Measurements from ENCODE around the gene GRIN2C. TPM values are rescaled to one million over a fixed set of nuclear protein-coding genes. Genes with fewer than 3 reads are reported as not detected.

The GRIN2C gene
- total and polyA plus RNA-seq, 2 donors (not counting 1 experiment from before 2014, with no cell fraction given), result 0.03 TPM; not detected in 1

DNA sequence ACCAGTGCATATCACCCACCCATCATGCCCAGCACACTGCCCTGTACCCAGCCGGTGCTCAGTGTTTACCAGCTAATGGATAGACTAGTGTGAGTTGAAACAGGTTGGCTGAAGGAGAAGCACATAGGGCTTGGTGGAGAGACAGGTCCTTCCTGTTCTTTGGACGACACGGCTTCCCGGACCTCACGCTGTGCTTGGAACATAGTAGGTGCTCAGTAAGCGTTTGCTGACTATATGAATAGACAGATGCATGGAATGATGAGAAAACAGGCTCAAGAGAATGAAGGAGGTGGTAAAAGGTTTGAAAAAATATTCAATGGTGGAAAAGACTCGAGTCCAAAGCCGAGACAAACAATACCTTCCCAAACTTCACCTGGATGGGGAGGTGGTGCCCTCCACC lies 40.5 kb upstream of the GRIN2C start:
- no peak overlapping the region for H3K4me3 Mint-ChIP-seq
- H3K27ac ChIP-seq (ENCODE audit: low read length in 2 of 2), result no peak overlapping the region
- H3K4me1 ChIP-seq (ENCODE audit: control insufficient read depth in 2 of 2, insufficient read depth in 2 of 2, low read length in 2 of 2), result no peaks in the 10 kb centered on the region
- H2AFZ ChIP-seq (ENCODE audit: insufficient read depth, low read depth, low read length, poor library complexity, severe bottlenecking), result no peak overlapping the region
- intact Hi-C loops (cut with micrococcal nuclease), result no loop called here
- no peaks in the 10 kb centered on the region for H3K79me2 ChIP-seq (ENCODE audit: control insufficient read depth, insufficient read depth, low read length)
- ATAC-seq (ENCODE audit: low read depth) (no peak), DNase-seq (no peak)
- no peak overlapping the region for H3K4me3 ChIP-seq (ENCODE audit: control extremely low read depth in 1 of 5, extremely low read depth in 1 of 5, insufficient read depth in 1 of 5, low read depth in 2 of 5, low read length in 4 of 5)
- ChIA-PET POLR2A (no interaction called here), CTCF (no interaction called here)
- no peak overlapping the region for H3K27ac Mint-ChIP-seq
- no peaks in the 10 kb centered on the region for H3K4me1 Mint-ChIP-seq
- H3K27me3 Mint-ChIP-seq, result peaks cover 38% of the 10 kb centered on the region
- H3K9me3 Mint-ChIP-seq (ENCODE audit: insufficient read depth), result no peaks in the 10 kb centered on the region
- peaks cover 0 to 31% (median 4%) of the 10 kb centered on the region in 4 experiments for H3K27me3 ChIP-seq (replicated peaks in 1 of 4; ENCODE audit: control extremely low read depth in 1 of 4, control insufficient read depth in 3 of 4, insufficient read depth in 4 of 4, low read length in 3 of 4)
- no peaks in the 10 kb centered on the region for H3K36me3 ChIP-seq (replicated peaks in 1 of 2; ENCODE audit: control extremely low read depth in 1 of 2, control insufficient read depth in 1 of 2, extremely low read depth in 1 of 2, insufficient read depth in 2 of 2, low read length in 1 of 2)
- no peaks in the 10 kb centered on the region for H3K9me3 ChIP-seq (ENCODE audit: control extremely low read depth in 1 of 3, control insufficient read depth in 2 of 3, insufficient read depth in 1 of 3, low read length in 2 of 3)
- TF ChIP-seq, protein P1, sequence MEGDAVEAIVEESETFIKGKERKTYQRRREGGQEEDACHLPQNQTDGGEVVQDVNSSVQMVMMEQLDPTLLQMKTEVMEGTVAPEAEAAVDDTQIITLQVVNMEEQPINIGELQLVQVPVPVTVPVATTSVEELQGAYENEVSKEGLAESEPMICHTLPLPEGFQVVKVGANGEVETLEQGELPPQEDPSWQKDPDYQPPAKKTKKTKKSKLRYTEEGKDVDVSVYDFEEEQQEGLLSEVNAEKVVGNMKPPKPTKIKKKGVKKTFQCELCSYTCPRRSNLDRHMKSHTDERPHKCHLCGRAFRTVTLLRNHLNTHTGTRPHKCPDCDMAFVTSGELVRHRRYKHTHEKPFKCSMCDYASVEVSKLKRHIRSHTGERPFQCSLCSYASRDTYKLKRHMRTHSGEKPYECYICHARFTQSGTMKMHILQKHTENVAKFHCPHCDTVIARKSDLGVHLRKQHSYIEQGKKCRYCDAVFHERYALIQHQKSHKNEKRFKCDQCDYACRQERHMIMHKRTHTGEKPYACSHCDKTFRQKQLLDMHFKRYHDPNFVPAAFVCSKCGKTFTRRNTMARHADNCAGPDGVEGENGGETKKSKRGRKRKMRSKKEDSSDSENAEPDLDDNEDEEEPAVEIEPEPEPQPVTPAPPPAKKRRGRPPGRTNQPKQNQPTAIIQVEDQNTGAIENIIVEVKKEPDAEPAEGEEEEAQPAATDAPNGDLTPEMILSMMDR (IDR thresholded peaks at IDR 0.05), result no peak
- TF ChIP-seq EZH2 (IDR thresholded peaks at IDR 0.05; ENCODE audit: borderline replicate concordance, insufficient read depth, low read depth, low read length, poor library complexity, severe bottlenecking), result no peak
- 77% methylated on average over 5 of the region's 8 CpGs for WGBS (ENCODE audit: insufficient coverage)
- H3K9ac ChIP-seq (ENCODE audit: low read length), result no peak overlapping the region
- H3K4me2 ChIP-seq (replicated peaks; ENCODE audit: low read depth, low read length, poor library complexity, severe bottlenecking), result no peak overlapping the region
- H4K20me1 ChIP-seq (ENCODE audit: control insufficient read depth, insufficient read depth, low read length, poor library complexity, severe bottlenecking), result no peaks in the 10 kb centered on the region

GRCh38 chr17:74898376-74898946 lies 38.8 kb upstream of the GRIN2C start:
- H3K9ac ChIP-seq (ENCODE audit: low read length), result no peak overlapping the region
- WGBS (ENCODE audit: insufficient coverage), result 88% methylated on average over 8 of the region's 11 CpGs
- H3K4me3 ChIP-seq (ENCODE audit: control extremely low read depth in 1 of 5, extremely low read depth in 1 of 5, insufficient read depth in 1 of 5, low read depth in 2 of 5, low read length in 4 of 5), result no peak overlapping the region
- DNase-seq, result no peak
- Mint-ChIP-seq H3K9me3 (ENCODE audit: insufficient read depth) (no peaks in the 10 kb centered on the region), H3K27ac (no peak overlapping the region), H3K4me1 (peaks cover 2% of the 10 kb centered on the region), H3K27me3 (peaks cover 47% of the 10 kb centered on the region), H3K4me3 (no peak overlapping the region)
- ChIA-PET POLR2A (no interaction called here), CTCF (no interaction called here)
- H3K27ac ChIP-seq (ENCODE audit: low read length in 2 of 2), result no peak overlapping the region
- intact Hi-C loops (cut with micrococcal nuclease), result no loop called here
- H3K36me3 ChIP-seq (replicated peaks in 1 of 2; ENCODE audit: control extremely low read depth in 1 of 2, control insufficient read depth in 1 of 2, extremely low read depth in 1 of 2, insufficient read depth in 2 of 2, low read length in 1 of 2), result no peaks in the 10 kb centered on the region
- no peaks in the 10 kb centered on the region for H3K79me2 ChIP-seq (ENCODE audit: control insufficient read depth, insufficient read depth, low read length)
- H3K9me3 ChIP-seq (ENCODE audit: control extremely low read depth in 1 of 3, control insufficient read depth in 2 of 3, insufficient read depth in 1 of 3, low read length in 2 of 3), result peaks cover 0 to 6% (median 0%) of the 10 kb centered on the region in 3 donors
- H3K27me3 ChIP-seq (replicated peaks in 1 of 4; ENCODE audit: control extremely low read depth in 1 of 4, control insufficient read depth in 3 of 4, insufficient read depth in 4 of 4, low read length in 3 of 4), result peaks cover 0 to 41% (median 5%) of the 10 kb centered on the region in 4 experiments
- no peaks in the 10 kb centered on the region for H4K20me1 ChIP-seq (ENCODE audit: control insufficient read depth, insufficient read depth, low read length, poor library complexity, severe bottlenecking)
- no peak overlapping the region for H3K4me2 ChIP-seq (replicated peaks; ENCODE audit: low read depth, low read length, poor library complexity, severe bottlenecking)
- no peak for TF ChIP-seq EZH2 (IDR thresholded peaks at IDR 0.05; ENCODE audit: borderline replicate concordance, insufficient read depth, low read depth, low read length, poor library complexity, severe bottlenecking)
- TF ChIP-seq, protein P1 (IDR thresholded peaks at IDR 0.05), result no peak
- peaks cover under 1 to 7% of the 10 kb centered on the region in 2 donors for H3K4me1 ChIP-seq (ENCODE audit: control insufficient read depth in 2 of 2, insufficient read depth in 2 of 2, low read length in 2 of 2)
- no peak overlapping the region for H2AFZ ChIP-seq (ENCODE audit: insufficient read depth, low read depth, low read length, poor library complexity, severe bottlenecking)
- ATAC-seq (ENCODE audit: low read depth), result no peak
